Measurements from ENCODE around the gene ABR. TPM values are rescaled to one million over a fixed set of nuclear protein-coding genes. Genes with fewer than 3 reads are reported as not detected.
A peak's percentile ranks its signal among the peaks of the same experiment; 100 is the strongest.

ABR gene
- total RNA-seq (10 to 100 TPM; 25.0 to 94.6 (median 60.2) TPM), polyA plus RNA-seq (10 to 100 TPM; 33.3 to 66.7 TPM)
- long read RNA-seq, donor 1, partial matches to known transcripts, result 31 of 113 reads
- long read RNA-seq, donor 1, other reads (novel, unspliced or antisense), result 78 of 113 reads
- long read RNA-seq, donor 2, full-length matches to known transcripts, result 8 of 8 reads
- long read RNA-seq, donor 2, partial matches to known transcripts, result 0 of 8 reads
- long read RNA-seq, donor 2, other reads (novel, unspliced or antisense), result 0 of 8 reads
- long read RNA-seq, donor 3, full-length matches to known transcripts, result 11 of 76 reads
- long read RNA-seq, donor 3, partial matches to known transcripts, result 23 of 76 reads
- long read RNA-seq, donor 3, other reads (novel, unspliced or antisense), result 42 of 76 reads

DNA sequence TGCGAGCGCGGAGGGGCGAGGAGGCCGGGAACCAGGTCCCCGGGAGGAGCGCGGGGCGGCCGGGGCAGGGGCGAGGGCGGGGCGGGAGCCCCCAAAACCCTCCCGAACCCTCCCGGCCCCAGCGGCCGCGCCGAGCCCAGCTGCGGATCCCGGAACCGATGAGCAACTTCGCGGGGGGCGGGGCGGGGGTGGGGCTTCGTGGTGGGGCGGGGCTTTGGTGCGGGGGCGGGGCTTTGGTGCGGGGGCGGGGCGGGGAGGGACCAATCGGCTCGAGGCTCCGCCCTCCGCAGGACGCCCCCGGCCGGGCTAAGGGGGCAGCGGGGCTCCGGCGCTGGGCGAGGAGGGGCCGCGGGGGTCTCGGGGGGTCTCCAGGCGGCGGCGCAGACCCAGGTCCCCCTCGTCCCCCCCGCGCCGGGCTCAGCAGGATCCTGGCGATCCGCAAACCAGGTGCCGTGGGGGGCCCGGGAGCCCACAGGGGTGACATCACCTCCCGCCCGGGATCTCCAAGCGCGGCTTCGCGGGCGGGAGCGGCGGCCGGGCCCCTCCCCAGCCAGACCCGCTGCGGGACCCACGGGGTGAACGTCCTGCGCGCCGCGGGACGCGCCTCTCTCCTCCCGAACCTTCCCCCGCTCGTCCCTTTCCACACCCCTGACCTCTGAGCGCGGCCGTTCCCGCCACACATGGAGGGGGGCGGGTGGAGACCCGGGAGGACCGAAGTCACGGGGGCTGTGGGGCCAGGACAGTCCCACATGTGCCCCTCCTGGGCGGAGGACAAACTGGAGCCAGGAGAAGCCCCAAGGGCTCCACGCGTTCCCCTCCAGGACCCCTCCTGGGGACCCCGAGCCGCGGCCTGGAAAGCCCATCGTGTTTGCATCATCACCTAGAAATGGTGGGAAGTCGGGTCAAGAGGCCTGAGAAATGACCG, at the start of gene ABR:
Gene ABR, minus strand, starts transcription at position 164 of the 925 bp plus-strand sequence. CDS start 254 bp downstream, outside the sequence.
- intact Hi-C loops (cut with DNase I), result loop anchor here in 1 of 4 donors (5.0 kb wide), 1 partner anchor 38 kb away; no protein-coding TSS in a partner anchor

DNA sequence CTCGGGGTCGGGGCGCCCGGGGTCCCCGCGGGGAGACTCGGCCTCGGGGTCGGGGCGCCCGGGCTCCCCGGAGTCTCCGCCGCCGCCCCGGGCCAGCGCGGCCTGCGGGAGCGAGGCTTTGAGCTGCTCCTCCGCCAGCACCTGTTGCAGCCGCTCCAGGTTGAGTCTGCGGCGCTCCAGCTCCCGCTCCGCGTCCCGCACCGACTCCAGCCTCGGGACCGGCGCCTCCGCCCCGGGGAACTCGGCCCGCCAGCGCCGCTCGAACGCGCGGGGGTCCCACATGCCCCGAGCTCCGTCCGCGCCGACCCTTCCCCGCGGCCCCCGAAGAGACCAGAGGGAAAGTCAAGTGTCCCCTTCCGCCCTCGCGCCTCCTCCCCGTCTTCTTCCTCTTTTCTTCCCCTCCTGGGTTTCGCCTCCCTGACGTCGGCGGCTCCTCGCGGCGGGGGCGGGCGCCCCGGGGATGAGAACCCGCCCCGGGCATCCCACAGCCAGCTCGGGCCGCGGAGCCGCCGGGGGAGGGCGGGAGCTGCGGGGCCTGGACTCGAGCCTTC, 49.6 kb upstream of the ABR start:
- Histone ChIP-seq H3K27ac (no peak overlapping the region), H3K27me3 (peaks cover 2% of the 10 kb centered on the region), H3K4me1 (ENCODE audit: insufficient read depth) (peaks cover 3% of the 10 kb centered on the region), H3K36me3 (no peaks in the 10 kb centered on the region), H3K4me3 (peak overlapping the region; percentile 51), H3K9me3 (no peaks in the 10 kb centered on the region)
- peak in 4 of 5 donors; percentile 16 to 53 (median 40) for DNase-seq
- TF ChIP-seq POLR2A (IDR thresholded peaks at IDR 0.05), result no peak
- TF ChIP-seq CTCF (IDR thresholded peaks at IDR 0.05), result no peak
- no peak for TF ChIP-seq EP300 (IDR thresholded peaks at IDR 0.05)
- intact Hi-C loops (cut with DNase I), result no loop called here
- 0 to 1% (median 1%) methylated on average over 32 to 74 of the region's 74 CpGs for WGBS, 3 donors

More for the DNA sequence above, at the start of gene ABR:
- no peaks in the 10 kb centered on the region for H3K36me3 ChIP-seq
- H3K27me3 ChIP-seq, result no peaks in the 10 kb centered on the region
- no peaks in the 10 kb centered on the region for H3K9me3 ChIP-seq
- 5 to 13% (median 9%) methylated on average over 57 to 93 of the region's 98 CpGs for WGBS, 3 donors
- peak within 1 kb of the TSS; percentile 78 to 82 for H3K27ac ChIP-seq
- DNase-seq, result peak; percentile 80 to 84 (median 83)
- H3K4me3 ChIP-seq, result peak within 1 kb of the TSS; percentile 71
- TF ChIP-seq EP300 (IDR thresholded peaks at IDR 0.05) (no peak), POLR2A (IDR thresholded peaks at IDR 0.05) (peak; percentile 88)
- H3K4me1 ChIP-seq (ENCODE audit: insufficient read depth), result peaks cover 3% of the 10 kb centered on the region

DNA sequence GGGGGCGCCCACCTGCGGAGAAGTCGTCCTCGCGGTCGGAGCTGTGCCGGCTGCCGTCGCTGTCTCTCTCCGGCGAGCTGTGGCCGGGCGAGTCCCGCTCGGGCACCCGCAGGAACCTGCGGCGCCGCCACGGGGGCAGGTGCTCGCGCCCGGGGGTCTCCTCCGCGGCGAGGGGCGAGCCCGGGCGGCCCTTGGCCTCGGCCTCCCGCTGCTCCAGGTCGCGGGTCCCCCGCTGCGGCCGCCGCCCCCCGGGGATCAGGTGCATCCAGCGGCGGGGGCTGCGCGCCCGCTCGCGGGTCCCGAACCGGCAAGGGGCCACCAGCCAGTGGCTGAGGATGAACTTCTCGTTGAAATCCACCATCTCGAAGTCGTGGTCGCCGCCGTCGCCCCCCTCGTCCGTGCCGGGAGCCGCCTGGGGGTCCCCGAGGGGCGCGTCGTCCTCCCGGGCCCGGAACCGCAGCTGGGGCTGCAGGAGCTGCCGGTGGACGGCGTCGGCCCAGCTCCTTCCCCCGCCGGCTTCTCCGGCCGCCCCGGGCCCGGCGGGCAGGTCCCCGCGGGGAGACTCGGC, 49.1 kb upstream of the ABR start:
- peaks cover 2% of the 10 kb centered on the region for H3K27me3 ChIP-seq
- WGBS, 3 donors, result 1% methylated on average over 43 to 78 of the region's 79 CpGs
- TF ChIP-seq EP300 (IDR thresholded peaks at IDR 0.05) (no peak), CTCF (IDR thresholded peaks at IDR 0.05) (no peak), POLR2A (IDR thresholded peaks at IDR 0.05) (no peak)
- no peaks in the 10 kb centered on the region for H3K9me3 ChIP-seq
- peaks cover 3% of the 10 kb centered on the region for H3K4me1 ChIP-seq (ENCODE audit: insufficient read depth)
- H3K27ac ChIP-seq, result no peak overlapping the region
- no peak for DNase-seq
- intact Hi-C loops (cut with DNase I), result no loop called here
- peak overlapping the region; percentile 51 for H3K4me3 ChIP-seq
- H3K36me3 ChIP-seq, result no peaks in the 10 kb centered on the region

GRCh38 chr17:1227917-1228780, 48.4 kb upstream of the ABR start:
- H3K27me3 ChIP-seq, result peaks cover 2% of the 10 kb centered on the region
- no peaks in the 10 kb centered on the region for H3K36me3 ChIP-seq
- WGBS, 3 donors, result 6 to 12% (median 10%) methylated on average over 33 to 58 of the region's 58 CpGs
- intact Hi-C loops (cut with DNase I), result no loop called here
- H3K27ac ChIP-seq, result no peak overlapping the region
- H3K4me1 ChIP-seq (ENCODE audit: insufficient read depth), result peaks cover 3% of the 10 kb centered on the region
- TF ChIP-seq POLR2A (IDR thresholded peaks at IDR 0.05), result no peak
- no peak for TF ChIP-seq CTCF (IDR thresholded peaks at IDR 0.05)
- TF ChIP-seq EP300 (IDR thresholded peaks at IDR 0.05), result no peak
- H3K9me3 ChIP-seq, result no peaks in the 10 kb centered on the region
- H3K4me3 ChIP-seq, result peak overlapping the region; percentile 51
- peak in 3 of 5 donors; percentile 16 to 49 (median 35) for DNase-seq
